Activated CD8-positive, alpha-beta memory T cell treated with anti-CD3 and anti-CD28 coated beads, Interleukin-2, amount 50 U/mL, for 24 hours (primary cell): Measurements from ENCODE around the gene ADGRF5.
"Not testable (repeated sequence)": the region's sequence is repeated elsewhere in the genome, so short reads cannot be mapped to it uniquely, and the experiment has no call there.

Experiments
- DNase-seq: peaks from one replicate; pipeline ENCODE4 v3.0.0-alpha.2; 2020; ENCODE audit errors: extremely low read depth

ADGRF5 gene

DNA sequence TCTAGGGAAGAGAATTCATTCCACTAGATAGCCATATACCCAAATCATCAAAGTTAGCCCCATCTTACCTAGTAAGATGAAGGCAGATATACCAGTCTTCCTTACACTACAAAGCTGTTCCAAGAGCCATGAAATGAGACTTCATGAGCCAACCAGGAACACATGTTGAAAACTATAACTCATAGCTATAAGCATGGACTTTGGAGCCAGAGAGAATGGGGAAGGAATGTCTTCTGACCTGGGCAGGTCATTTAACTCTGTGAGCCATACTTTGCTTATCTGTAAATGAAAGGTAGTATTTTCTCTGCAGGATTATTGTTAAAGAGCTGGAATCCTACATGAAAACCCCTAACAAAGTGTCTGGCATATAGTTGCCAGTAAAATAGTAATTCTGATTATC, 27.3 kb downstream of the ADGRF5 start:
- DNase-seq = no peak

DNA sequence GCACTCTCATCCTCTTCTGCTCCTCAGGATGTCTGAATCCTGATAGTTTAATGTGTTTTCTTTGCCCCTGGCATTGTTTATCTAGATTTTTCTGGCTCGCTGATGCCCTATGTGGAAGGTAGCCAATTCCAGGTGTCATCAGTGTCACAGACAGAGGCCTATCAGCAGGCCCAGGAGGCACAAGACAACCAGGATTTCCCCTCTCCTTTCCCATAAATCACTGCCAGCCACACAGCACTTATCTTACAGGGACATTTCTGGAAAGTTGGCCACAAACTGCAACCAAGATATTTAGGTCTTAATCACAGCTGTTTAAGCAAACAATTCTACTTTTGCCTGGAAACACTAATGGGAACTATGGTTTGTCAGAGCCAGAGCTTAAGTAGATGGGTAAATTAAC, 28.1 kb downstream of the ADGRF5 start:
- no peak for DNase-seq

GRCh38 chr6:46891252-46891795, 30.4 kb downstream of the ADGRF5 start:
- DNase-seq = no peak

DNA sequence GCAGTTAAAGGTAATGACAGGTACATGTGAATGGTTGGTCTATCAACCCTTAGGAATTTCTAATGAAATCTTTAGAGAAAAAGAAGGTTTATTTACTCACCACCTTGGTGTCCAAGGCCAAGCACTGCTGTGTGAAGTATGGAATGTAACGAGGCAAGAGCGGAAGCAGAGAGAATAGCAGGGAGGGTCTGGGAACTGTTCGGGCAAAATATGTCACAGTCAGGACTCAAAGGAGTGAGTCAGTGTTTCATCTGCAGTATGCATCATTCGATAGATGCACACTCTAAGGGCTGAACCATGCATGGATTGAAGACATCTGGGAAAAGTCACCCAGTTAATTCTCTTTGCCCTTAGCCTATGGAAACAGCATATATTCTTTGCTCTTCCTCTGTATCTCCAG, 33.2 kb downstream of the ADGRF5 start:
- no peak for DNase-seq

DNA sequence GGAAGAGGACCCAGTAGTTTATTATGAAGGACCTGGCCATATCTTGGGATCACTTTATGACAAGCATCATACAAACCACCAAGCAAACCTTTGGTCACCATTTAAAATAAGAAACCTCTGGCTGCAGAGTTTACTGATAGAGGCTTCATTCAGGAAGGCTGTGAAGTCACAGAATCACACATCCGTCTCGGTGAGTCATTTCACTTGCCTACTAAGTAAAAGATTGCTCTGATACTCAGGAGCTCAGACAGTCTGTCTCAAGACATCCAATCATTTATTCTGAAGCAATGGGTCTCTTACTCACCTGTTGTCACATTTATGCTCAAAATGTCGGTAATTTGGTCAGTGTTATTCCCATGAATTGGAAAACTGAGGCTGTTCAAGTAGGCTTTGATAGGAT, 33.7 kb downstream of the ADGRF5 start:
- DNase-seq = no peak

DNA sequence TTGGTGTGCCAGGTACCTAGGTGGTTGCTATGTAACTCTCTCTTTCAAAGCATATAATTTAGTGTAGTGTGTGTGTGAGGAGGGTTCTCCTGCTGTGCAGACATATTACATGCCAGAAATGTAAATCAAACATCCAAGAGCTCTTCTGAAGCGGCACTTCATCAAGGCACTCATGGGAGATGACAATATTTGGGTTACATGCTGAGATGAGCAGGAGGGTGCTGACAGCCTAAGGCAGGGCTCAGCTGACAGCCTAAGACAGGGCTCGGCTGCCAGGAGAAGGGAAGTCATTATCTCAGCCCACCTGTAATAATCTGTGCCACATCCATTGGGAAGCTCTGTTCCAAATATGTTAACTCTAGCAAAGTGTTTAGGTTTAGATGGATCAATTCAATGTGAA, 39.1 kb downstream of the ADGRF5 start:
- no peak for DNase-seq

DNA sequence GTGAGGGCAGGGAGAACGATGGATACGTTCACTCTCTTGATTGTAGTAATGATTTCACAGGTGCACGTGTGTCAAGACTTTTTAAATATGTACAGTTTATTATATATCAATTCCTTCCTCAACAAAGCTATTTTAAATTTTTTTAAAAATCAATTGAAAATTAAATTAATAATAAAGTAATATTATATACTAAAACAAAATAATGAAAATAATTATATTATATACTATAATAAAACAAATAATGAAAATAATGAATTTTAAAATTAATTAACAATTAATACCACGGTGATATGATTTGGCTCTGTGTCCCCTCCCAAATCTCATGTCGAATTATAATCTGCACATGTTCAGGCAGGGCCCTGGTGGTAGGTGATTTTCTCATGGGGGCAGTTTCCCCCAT, 42.7 kb downstream of the ADGRF5 start:
- no peak for DNase-seq

GRCh38 chr6:46876126-46876525, 45.6 kb downstream of the ADGRF5 start:
- DNase-seq = no peak

- no peak for DNase-seq
These were observed 54.3 kb downstream of the ADGRF5 start for GRCh38 chr6:46867411-46867810.

DNA sequence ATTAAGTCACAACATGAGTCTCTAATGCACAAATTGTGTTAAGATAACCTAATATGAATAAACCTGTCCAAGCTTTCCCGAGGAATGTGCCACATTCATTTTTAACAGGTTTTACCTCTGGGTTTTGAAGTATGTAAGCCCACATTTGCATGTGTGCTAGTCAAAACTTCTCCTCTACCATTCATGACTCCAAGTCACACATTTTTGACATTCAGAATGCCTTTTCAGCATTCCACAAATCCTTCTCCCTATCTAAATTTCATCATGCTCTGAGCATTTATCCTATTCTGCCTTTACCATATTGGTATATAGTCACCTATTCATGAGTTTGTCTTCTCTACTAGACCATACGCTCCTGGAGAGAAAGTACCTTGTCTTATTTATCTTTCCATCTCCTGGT, 56.5 kb downstream of the ADGRF5 start:
- no peak for DNase-seq

DNA sequence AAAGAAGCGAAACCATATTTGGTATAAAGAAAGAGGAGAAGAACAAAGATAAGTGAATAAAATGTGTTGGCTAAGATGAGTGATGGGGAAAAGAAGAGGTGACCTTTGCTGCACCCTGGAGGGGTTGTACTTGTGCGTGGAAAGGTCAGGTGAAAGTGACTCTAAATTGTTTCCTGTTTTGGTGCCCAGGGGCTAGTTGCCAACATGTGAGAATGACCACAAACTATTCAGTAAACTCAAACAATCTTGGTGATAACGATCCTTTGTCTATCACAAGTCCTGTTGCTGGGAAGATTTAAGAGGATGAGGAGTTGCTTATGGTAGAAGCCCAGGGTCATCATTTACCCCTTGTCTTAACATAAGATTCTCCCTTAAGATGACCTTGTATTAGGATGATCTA, 57.9 kb downstream of the ADGRF5 start:
- no peak for DNase-seq

DNA sequence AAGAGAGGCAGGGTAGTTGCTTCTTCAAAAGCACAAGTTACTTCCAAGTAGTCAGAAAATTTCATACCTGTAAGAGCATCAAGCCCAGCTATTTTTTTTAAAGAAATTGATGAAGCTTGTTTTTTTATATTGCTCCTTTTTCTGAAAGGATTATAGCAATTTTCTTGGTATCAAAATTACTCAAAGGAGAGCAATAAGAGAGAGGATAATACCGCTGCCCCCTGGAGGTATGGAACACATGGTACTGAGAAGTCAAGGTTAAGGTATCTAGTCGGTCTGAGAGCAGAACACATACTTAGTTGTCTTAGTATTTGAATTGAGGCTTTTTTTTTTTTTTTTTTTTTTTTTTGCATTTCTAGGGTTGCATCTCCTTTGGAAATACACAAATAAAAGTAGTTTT, 59.4 kb downstream of the ADGRF5 start:
- DNase-seq = no peak

DNA sequence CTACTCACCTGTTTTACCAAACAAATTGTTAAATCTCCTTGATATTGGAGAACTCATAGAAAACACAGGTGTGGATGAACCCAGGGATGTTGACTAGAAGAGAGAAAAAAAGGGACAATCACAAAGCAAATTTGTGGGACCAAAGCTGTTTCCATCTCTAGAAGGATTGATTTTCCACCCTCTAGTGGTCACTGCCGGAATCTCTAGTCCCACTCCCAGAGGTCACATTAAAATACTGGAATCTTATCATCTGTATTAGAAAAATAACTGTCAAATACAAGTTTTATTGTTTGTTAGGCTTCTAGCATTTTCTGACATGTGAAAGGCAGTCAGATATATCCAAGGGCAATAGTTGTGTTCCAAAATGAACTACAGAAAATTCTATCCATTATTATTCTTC, 65.8 kb downstream of the ADGRF5 start:
- not testable (repeated sequence) for DNase-seq

DNA sequence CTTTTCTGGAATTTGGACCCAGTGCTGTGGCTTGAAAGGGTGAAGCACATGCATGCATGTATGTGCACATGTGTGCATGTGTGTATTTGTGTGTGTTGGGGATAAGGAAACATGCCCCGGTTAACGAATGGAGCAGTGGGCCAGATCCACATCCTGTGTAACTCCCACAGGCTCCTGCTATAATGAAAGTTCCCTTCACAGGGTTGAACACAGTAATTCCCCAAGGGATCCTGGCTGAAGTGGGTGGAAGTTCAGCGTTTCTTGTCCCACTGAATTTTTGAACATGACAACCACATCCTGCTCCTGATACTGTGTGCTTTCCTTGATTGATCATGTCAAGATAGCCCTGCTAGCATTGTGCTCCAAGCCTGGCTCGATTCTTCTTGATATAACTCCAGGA, 70.2 kb downstream of the ADGRF5 start:
- not testable (repeated sequence) for DNase-seq

GRCh38 chr6:46850792-46851191, 70.9 kb downstream of the ADGRF5 start:
- no peak for DNase-seq

DNA sequence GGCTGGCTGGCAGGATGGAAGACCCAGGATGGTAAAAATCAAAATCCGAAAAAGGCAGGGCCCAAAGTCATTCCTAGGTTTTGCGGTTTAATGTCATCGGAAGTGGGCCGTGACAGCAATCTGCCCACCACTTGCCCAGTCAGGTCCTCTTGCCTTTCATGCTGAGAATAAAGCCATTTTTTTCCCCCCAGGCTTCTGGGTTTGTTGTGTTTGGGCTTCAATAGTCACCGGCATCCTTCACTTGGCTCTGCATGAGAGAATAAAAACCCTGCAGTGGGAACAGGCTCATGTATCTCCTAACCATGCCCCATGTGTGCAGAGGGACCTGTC, 72.4 kb downstream of the ADGRF5 start:
- DNase-seq = no peak

DNA sequence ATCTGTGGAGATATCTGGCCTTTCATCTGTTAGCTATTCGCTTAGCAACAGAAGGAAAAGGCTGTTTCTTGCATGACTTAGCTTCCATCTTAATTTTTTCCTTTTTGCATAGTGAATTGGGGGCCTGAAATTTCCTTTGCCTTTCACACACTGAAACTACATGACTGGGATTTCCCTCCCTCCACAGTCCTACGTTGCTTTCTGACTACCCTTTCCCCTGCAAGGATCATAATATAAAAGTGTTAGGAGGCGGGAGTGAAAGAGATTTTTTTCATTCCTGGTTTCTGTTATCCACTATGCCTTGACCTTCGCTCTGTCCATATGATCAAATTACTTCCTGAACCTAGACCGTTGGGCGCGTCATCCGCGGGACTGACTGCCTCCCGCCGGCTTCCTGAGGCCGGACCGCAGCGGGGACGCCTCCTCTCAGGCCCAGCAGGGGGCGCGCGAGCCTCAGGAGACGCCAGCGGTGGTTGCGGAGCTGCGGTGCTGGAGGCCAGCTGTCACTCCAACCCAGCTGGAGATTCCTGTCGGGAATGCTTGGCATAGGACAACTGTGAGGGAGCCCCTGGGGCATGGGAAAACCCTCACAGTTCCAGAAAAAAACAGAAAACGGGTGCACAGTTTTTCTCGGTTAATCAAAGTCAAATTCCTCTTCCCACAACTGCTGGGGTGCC, 72.9 kb downstream of the ADGRF5 start:
- DNase-seq = peak; percentile 12

- no peak for DNase-seq
These were observed 76.6 kb downstream of the ADGRF5 start for GRCh38 chr6:46845126-46845525.

GRCh38 chr6:46842252-46842846, 79.4 kb downstream of the ADGRF5 start:
- not testable (repeated sequence) for DNase-seq

DNA sequence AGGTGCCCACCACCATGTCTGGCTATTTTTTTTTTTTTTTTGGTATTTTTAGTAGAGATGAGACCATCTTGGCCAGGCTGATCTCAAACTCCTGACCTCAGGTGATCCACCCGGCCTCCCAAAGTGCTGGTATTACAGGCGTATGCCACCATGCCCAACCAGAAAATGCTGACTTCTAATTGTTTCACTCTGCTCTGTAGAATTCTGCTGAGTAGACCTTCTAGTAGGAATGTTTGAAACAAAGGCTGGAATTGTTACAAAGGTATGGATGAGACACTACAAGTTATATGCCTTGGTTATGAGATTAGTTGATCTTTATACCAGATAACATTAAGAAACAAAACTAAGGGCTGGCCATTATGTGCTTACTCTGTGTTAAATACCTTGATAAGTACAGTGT, 83.7 kb downstream of the ADGRF5 start:
- DNase-seq = no peak

- not testable (repeated sequence) for DNase-seq
These were observed 86.7 kb downstream of the ADGRF5 start for GRCh38 chr6:46834991-46835390.

- not testable (repeated sequence) for DNase-seq
These were observed 87.4 kb downstream of the ADGRF5 start for GRCh38 chr6:46834257-46834916.

DNA sequence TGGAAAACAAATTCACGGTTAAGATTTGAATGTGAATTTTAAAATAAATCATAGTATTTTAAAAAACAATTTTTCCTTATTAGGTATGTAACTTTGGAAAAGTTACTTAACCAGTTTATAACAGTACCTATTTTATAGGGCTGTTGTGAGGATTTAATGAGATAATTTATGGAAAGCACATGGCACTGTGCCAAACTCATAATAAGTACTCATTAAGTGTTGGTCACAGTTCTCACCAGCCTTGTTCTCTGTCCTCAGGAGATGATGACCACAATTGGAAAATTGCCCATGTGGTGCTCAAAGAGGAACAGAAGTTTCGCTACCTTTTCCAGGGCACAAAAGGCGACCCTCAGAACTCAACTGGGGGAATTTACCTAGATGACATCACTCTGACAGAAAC, 88.9 kb downstream of the ADGRF5 start:
- DNase-seq = no peak
